ENCODE measurements around the gene PHOX2A.

PHOX2A gene

DNA sequence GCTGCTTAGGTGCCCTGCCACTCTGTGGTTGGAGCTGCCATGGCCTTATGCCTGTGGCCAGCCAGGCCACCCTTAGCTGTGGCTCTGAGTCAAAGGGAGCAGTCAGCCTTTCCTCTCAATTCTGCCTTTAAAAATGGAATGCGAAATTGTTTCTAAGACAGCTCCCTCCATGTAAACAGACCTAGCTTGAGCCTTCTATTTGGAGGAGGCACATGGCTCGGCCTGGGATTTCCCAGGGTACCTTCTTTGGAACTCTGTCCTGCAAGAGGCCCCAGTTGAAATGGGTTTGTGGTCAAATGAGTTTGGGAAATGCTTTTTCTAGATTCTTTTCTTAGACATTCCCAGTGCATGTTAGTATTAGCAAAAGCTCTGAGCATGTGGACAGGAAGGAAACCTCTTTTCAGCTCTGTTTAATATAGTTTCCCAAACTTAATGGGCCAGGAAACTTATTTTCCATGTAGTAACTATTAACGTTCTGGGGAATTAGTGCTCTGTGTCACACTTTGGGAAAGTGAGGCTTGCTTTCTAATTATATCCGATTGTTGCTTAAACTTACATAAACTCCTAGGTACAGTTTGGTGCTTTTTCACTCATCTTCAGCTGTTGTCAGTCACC, 7.8 kb downstream of the PHOX2A start:
- in situ Hi-C loops (cut with MboI; ENCODE audit: low pct_unique_long_range_greater_than_20kb, low sequenced_read_pairs, unreplicated experiment) = no loop called here
- DNase-seq (ENCODE audit: low spot score) = peak; percentile 7
- TF ChIP-seq, protein P1, sequence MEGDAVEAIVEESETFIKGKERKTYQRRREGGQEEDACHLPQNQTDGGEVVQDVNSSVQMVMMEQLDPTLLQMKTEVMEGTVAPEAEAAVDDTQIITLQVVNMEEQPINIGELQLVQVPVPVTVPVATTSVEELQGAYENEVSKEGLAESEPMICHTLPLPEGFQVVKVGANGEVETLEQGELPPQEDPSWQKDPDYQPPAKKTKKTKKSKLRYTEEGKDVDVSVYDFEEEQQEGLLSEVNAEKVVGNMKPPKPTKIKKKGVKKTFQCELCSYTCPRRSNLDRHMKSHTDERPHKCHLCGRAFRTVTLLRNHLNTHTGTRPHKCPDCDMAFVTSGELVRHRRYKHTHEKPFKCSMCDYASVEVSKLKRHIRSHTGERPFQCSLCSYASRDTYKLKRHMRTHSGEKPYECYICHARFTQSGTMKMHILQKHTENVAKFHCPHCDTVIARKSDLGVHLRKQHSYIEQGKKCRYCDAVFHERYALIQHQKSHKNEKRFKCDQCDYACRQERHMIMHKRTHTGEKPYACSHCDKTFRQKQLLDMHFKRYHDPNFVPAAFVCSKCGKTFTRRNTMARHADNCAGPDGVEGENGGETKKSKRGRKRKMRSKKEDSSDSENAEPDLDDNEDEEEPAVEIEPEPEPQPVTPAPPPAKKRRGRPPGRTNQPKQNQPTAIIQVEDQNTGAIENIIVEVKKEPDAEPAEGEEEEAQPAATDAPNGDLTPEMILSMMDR (IDR thresholded peaks at IDR 0.05; ENCODE audit: extremely low read depth, insufficient read depth, missing control alignments) = no peak

DNA sequence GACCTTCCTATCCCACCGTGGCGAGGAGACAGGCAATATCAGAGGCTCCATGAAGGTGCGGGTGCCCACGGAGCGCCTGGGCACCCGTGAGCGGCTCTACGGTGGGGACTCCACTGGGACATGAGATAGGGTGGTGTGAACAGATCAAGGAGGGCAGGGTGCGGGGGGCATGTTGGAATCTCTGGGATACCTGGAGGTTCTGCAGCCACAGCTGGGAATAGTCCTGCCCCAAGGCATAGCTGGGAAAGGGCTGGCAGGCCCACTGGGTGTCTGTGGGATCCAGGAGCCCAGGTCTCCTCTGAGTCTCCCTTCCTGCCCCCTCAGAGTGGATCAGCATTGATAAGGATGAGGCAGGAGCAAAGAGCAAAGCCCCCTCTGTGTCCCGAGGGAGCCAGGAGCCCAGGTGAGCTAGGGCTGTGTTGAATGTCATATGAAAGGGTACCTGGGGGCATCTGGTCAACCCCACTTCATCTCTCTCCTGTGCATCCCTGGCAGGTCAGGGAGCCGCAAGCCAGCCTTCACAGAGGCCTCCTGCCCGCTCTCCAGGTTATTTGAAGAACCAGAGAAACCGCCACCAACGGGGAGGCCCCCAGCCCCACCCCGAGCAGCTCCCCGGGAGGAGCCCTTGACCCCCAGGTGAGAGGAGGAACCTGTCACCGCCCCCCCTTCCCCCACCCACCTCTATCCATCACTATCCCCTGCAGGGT, 8.5 kb downstream of the PHOX2A start:
- in situ Hi-C loops (cut with MboI; ENCODE audit: low pct_unique_long_range_greater_than_20kb, low sequenced_read_pairs, unreplicated experiment) = no loop called here
- TF ChIP-seq, protein P1 (IDR thresholded peaks at IDR 0.05; ENCODE audit: extremely low read depth, insufficient read depth, missing control alignments) = no peak
- DNase-seq (ENCODE audit: low spot score) = peak; percentile 21

- in situ Hi-C loops (cut with MboI; ENCODE audit: low pct_unique_long_range_greater_than_20kb, low sequenced_read_pairs, unreplicated experiment) = no loop called here
- TF ChIP-seq, protein P1 (IDR thresholded peaks at IDR 0.05; ENCODE audit: extremely low read depth, insufficient read depth, missing control alignments) = no peak
- DNase-seq (ENCODE audit: low spot score) = peak; percentile 23
Measured at GRCh38 chr11:72234920-72235319, 9.1 kb downstream of the PHOX2A start.

DNA sequence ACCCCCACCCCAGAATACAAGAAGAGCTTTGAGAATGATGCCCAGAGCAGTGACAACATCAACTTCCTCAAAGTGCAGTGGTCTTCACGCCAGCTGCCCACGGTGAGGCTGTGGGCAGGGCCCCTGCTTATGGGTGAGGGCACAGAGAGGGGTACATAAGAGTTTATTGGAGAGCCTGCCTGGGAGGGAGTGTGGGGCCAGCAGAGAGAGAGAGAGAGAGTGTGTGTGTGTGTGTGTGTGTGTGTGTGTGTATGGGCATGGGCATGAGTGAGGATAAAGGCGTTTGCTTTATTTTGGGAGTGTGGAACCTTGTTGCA, 9.5 kb downstream of the PHOX2A start:
- DNase-seq (ENCODE audit: low spot score) = peak; percentile 17
- TF ChIP-seq, protein P1 (IDR thresholded peaks at IDR 0.05; ENCODE audit: extremely low read depth, insufficient read depth, missing control alignments) = no peak
- in situ Hi-C loops (cut with MboI; ENCODE audit: low pct_unique_long_range_greater_than_20kb, low sequenced_read_pairs, unreplicated experiment) = no loop called here

- TF ChIP-seq, protein P1 (IDR thresholded peaks at IDR 0.05; ENCODE audit: extremely low read depth, insufficient read depth, missing control alignments) = no peak
- in situ Hi-C loops (cut with MboI; ENCODE audit: low pct_unique_long_range_greater_than_20kb, low sequenced_read_pairs, unreplicated experiment) = no loop called here
- DNase-seq (ENCODE audit: low spot score) = peak; percentile 15
Measured at GRCh38 chr11:72233773-72234513, 10.0 kb downstream of the PHOX2A start.

GRCh38 chr11:72233056-72233772, 10.8 kb downstream of the PHOX2A start:
- TF ChIP-seq, protein P1 (IDR thresholded peaks at IDR 0.05; ENCODE audit: extremely low read depth, insufficient read depth, missing control alignments) = no peak
- peak; percentile 9 for DNase-seq (ENCODE audit: low spot score)
- in situ Hi-C loops (cut with MboI; ENCODE audit: low pct_unique_long_range_greater_than_20kb, low sequenced_read_pairs, unreplicated experiment) = no loop called here

Measured in GM13977 (cell line).